ENCODE measurements around the gene WDR19. TPM values are rescaled to one million over a fixed set of nuclear protein-coding genes. Genes with fewer than 3 reads are reported as not detected.

WDR19 gene
- total RNA-seq, 1 donor from 2014 or later = 55.7 TPM

DNA sequence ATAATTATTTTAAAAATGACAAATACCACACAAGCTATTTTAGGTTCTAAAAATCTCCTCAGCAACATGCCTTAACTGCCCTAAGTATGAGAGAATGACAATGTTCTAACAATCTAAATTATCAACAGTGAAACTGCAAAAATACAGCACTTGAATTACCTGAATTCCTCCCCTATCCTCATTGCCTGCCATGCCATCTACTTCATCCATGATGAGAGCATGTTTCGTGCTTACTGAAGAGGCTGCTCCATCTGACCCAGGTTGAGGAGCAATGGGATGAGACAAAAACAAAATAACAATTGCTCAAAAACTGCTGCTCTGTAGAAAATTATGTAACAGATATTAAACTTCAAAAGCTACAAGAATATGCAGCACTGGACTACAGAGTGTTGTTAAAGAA lies 120.6 kb downstream of the WDR19 start:
- H3K4me3 Mint-ChIP-seq = no peak overlapping the region
- no peak for DNase-seq (ENCODE audit: low spot score in 2 of 2, unreplicated experiment in 2 of 2)
- TF ChIP-seq, protein P1, sequence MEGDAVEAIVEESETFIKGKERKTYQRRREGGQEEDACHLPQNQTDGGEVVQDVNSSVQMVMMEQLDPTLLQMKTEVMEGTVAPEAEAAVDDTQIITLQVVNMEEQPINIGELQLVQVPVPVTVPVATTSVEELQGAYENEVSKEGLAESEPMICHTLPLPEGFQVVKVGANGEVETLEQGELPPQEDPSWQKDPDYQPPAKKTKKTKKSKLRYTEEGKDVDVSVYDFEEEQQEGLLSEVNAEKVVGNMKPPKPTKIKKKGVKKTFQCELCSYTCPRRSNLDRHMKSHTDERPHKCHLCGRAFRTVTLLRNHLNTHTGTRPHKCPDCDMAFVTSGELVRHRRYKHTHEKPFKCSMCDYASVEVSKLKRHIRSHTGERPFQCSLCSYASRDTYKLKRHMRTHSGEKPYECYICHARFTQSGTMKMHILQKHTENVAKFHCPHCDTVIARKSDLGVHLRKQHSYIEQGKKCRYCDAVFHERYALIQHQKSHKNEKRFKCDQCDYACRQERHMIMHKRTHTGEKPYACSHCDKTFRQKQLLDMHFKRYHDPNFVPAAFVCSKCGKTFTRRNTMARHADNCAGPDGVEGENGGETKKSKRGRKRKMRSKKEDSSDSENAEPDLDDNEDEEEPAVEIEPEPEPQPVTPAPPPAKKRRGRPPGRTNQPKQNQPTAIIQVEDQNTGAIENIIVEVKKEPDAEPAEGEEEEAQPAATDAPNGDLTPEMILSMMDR (IDR thresholded peaks at IDR 0.05; ENCODE audit: unreplicated experiment) = no peak
- H3K27ac Mint-ChIP-seq = no peak overlapping the region
- no peaks in the 10 kb centered on the region for H3K9me3 Mint-ChIP-seq
- H3K36me3 Mint-ChIP-seq = peaks cover 47% of the 10 kb centered on the region
- H3K27me3 Mint-ChIP-seq (ENCODE audit: low read depth) = no peaks in the 10 kb centered on the region
- H3K4me1 Mint-ChIP-seq = no peaks in the 10 kb centered on the region

DNA sequence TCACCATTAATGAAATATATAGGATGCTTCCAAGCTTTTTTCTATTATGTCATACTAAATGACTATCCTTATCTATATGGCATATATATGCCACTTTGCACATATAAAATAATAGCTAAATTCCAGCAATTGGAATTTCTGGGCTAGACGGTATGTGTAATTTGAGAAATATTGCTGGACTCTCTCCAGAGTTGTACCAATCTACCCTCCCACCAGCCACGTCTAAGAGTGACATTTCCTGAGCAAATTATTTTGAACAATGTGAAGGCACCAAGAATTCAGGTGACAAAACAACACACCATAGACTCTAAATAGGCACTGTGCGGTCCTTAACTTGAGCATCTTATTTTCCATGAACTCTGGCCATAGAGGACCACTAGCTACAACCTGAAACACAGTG lies 121.5 kb downstream of the WDR19 start:
- H3K27me3 Mint-ChIP-seq (ENCODE audit: low read depth) = no peaks in the 10 kb centered on the region
- no peak overlapping the region for H3K27ac Mint-ChIP-seq

GRCh38 chr4:39304651-39305050 lies 122.3 kb downstream of the WDR19 start:
- H3K4me1 Mint-ChIP-seq = no peaks in the 10 kb centered on the region

More for the DNA sequence above, 121.5 kb downstream of the WDR19 start:
- Mint-ChIP-seq H3K36me3 (peaks cover 49% of the 10 kb centered on the region), H3K9me3 (no peaks in the 10 kb centered on the region), H3K4me3 (no peak overlapping the region), H3K4me1 (no peaks in the 10 kb centered on the region)
- TF ChIP-seq, protein P1 (IDR thresholded peaks at IDR 0.05; ENCODE audit: unreplicated experiment) = no peak
- no peak for DNase-seq (ENCODE audit: low spot score in 2 of 2, unreplicated experiment in 2 of 2)

DNA sequence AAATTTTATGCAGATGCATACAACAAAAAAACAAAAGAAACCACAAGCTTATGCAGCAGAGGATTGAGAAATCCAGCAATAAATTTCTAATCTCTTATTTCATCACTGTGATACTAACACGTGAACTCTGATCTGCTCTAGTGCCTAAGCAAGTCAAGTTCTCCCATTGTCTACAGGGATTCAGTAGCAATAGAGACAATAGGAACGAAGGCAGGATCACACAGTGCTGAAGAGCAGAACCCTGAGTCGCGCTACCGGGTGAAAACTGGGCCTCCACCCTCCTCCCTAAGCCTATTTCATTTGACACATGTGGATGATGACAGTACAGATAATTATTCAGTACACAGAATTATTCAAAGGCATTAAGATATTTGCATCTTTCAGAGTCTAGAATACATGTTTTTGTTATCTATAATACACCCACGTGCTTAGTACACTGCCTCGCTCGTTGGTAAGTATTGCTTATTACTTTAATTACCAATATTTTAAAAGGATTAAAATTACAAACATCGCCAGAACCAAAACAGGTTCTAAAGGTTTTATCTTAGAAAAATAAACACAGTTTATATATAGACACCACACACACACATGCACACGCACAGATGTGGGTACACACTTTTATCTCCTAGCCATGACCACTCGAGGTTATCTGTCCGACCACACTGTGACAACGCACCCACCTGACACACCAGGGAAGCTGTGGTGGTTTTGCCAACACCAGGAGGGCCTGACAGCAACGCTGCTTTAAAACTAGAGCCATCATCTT lies 123.8 kb downstream of the WDR19 start:
- TF ChIP-seq, protein P1 (IDR thresholded peaks at IDR 0.05; ENCODE audit: unreplicated experiment) = no peak
- Mint-ChIP-seq H3K27ac (no peak overlapping the region), H3K4me1 (no peaks in the 10 kb centered on the region), H3K4me3 (no peak overlapping the region), H3K36me3 (peaks cover 44% of the 10 kb centered on the region), H3K9me3 (no peaks in the 10 kb centered on the region), H3K27me3 (ENCODE audit: low read depth) (no peaks in the 10 kb centered on the region)
- DNase-seq (ENCODE audit: low spot score in 2 of 2, unreplicated experiment in 2 of 2) = no peak

More at GRCh38 chr4:39304651-39305050, 122.3 kb downstream of the WDR19 start:
- Mint-ChIP-seq H3K4me3 (no peak overlapping the region), H3K27me3 (ENCODE audit: low read depth) (no peaks in the 10 kb centered on the region), H3K36me3 (peaks cover 50% of the 10 kb centered on the region), H3K27ac (no peak overlapping the region), H3K9me3 (no peaks in the 10 kb centered on the region)
- DNase-seq (ENCODE audit: low spot score in 2 of 2, unreplicated experiment in 2 of 2) = no peak
- TF ChIP-seq, protein P1 (IDR thresholded peaks at IDR 0.05; ENCODE audit: unreplicated experiment) = no peak

GRCh38 chr4:39308611-39309010 lies 126.3 kb downstream of the WDR19 start:
- H3K4me1 Mint-ChIP-seq = no peaks in the 10 kb centered on the region
- H3K27ac Mint-ChIP-seq = no peak overlapping the region
- no peaks in the 10 kb centered on the region for H3K9me3 Mint-ChIP-seq
- TF ChIP-seq, protein P1 (IDR thresholded peaks at IDR 0.05; ENCODE audit: unreplicated experiment) = no peak
- H3K4me3 Mint-ChIP-seq = no peak overlapping the region
- no peak for DNase-seq (ENCODE audit: low spot score in 2 of 2, unreplicated experiment in 2 of 2)
- H3K27me3 Mint-ChIP-seq (ENCODE audit: low read depth) = no peaks in the 10 kb centered on the region
- peaks cover 42% of the 10 kb centered on the region for H3K36me3 Mint-ChIP-seq
